BJ (cell line): ENCODE data around the gene MOXD1. TPM values are rescaled to one million over a fixed set of nuclear protein-coding genes. Genes with fewer than 3 reads are reported as not detected.

ENCODE experiments used
- CTCF ChIA-PET: fragments of 350-600 bp; formaldehyde crosslinking; extraction: SDS; loops from one replicate; lab custom pipeline; 2021; ENCODE audit warnings: antibody characterized with exemption, inconsistent platforms; lab: Yijun Ruan, JAX
- POLR2A ChIA-PET: fragments of 300-600 bp; sonication (Branson Sonifier 250); formaldehyde crosslinking; extraction: SDS; loops from one replicate; lab custom pipeline; 2021; ENCODE audit warnings: antibody characterized with exemption; lab: Charles Lee
- DNase-seq: peaks from one replicate; pipeline ENCODE4 v3.0.0-alpha.2; 2011; ENCODE audit warnings: low read depth
- H3K27me3 ChIP-seq: 2 replicates; pipeline ENCODE4 v1.6.0; 2011; ENCODE audit warnings: low read length; ENCODE audit not compliant: control insufficient read depth, insufficient read depth
- H3K36me3 ChIP-seq: 2 replicates; pipeline ENCODE4 v1.5.1; 2011; ENCODE audit warnings: low read length; ENCODE audit not compliant: control insufficient read depth, insufficient read depth
- H3K4me3 ChIP-seq: 2 replicates; pipeline ENCODE4 v1.5.1; 2011; ENCODE audit warnings: low read depth, mild to moderate bottlenecking, control low read depth, low read length
- polyA plus RNA-seq: library from polyadenylated mRNA; depleted of rRNA; stranded (reverse); fragments of >200 nt; gene quantifications from 2 replicates; pipeline ENCODE4 v1.2.3, GENCODE V29; 2011
- TF ChIP-seq, protein P1 (sequence below): IDR thresholded peaks from 2 replicates; pipeline ENCODE4 v1.5.1; 2011; ENCODE audit warnings: low read depth, mild to moderate bottlenecking, control low read depth, inconsistent platforms, low read length, moderate library complexity; ENCODE audit not compliant: insufficient read depth

Gene MOXD1
- polyA plus RNA-seq, 1 experiment = 71.3 TPM

DNA sequence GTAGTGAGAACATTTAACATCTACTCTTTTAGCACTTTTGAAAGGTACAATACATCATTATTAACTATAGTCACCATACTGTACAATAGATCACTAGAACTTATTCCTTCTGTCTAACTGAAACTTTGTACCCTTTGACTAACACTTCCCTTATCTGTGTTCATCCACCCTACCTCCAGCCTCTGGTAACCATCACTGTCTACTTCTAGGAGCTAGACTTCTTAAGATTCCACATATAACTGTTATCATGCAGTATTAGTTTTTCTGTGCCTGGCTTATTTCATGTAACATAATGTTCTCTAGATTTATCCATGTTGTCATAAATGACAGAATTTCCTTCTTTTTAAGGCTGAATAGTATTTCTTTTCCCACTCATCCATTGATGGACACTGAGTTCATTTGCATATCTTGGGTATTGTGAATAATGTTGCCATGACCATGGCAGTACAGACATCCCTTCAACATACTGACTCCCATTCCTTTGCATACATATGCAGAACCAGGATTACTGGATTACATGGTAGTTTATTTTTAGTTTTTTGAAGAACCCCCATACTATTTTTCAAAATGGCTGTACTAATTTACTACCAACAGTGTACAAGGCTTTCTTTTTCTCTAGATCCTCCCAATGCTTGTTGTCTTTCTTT is 135.7 kb downstream of the MOXD1 start:
- POLR2A ChIA-PET = no interaction called here
- no peaks in the 10 kb centered on the region for H3K27me3 ChIP-seq
- no peak for DNase-seq
- CTCF ChIA-PET = interaction anchor here (0.6 to 7.5 kb wide), 4 partner anchors 10 to 350 kb away, joined by 3 to 79 read pairs (median 8); no protein-coding TSS in a partner anchor
- H3K4me3 ChIP-seq = no peak overlapping the region
- H3K36me3 ChIP-seq = no peaks in the 10 kb centered on the region
- TF ChIP-seq, protein P1, sequence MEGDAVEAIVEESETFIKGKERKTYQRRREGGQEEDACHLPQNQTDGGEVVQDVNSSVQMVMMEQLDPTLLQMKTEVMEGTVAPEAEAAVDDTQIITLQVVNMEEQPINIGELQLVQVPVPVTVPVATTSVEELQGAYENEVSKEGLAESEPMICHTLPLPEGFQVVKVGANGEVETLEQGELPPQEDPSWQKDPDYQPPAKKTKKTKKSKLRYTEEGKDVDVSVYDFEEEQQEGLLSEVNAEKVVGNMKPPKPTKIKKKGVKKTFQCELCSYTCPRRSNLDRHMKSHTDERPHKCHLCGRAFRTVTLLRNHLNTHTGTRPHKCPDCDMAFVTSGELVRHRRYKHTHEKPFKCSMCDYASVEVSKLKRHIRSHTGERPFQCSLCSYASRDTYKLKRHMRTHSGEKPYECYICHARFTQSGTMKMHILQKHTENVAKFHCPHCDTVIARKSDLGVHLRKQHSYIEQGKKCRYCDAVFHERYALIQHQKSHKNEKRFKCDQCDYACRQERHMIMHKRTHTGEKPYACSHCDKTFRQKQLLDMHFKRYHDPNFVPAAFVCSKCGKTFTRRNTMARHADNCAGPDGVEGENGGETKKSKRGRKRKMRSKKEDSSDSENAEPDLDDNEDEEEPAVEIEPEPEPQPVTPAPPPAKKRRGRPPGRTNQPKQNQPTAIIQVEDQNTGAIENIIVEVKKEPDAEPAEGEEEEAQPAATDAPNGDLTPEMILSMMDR = no peak

DNA sequence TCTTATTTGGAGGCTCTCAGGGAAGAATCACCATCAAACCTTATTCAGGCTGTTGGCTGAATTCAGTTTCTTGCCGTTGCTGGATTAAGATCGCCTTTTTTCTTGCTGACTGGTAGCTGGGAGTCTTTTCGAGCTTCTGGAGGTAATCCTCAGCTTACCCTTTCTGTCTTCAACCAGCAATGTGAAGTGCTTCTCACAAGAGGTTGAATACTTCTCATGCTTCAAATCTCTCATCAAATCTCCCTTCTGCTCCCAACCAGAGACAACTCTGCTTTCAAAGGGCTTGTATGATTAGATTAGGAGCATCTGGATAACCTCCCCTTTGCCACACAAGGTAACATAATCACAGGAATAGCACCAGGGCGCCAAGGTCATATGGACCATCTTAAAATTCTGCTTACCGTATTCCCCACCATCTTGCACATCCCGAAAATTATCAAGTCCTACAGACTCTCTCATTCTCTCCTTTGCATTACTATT is 137.2 kb downstream of the MOXD1 start:
- DNase-seq = no peak
- H3K36me3 ChIP-seq = no peaks in the 10 kb centered on the region
- ChIA-PET POLR2A (no interaction called here), CTCF (interaction anchor here (1.5 to 8.8 kb wide), 3 partner anchors 15 to 349 kb away, joined by 8 to 118 read pairs (median 42); no protein-coding TSS in a partner anchor)
- TF ChIP-seq, protein P1 = no peak
- H3K27me3 ChIP-seq = no peaks in the 10 kb centered on the region
- H3K4me3 ChIP-seq = no peak overlapping the region

DNA sequence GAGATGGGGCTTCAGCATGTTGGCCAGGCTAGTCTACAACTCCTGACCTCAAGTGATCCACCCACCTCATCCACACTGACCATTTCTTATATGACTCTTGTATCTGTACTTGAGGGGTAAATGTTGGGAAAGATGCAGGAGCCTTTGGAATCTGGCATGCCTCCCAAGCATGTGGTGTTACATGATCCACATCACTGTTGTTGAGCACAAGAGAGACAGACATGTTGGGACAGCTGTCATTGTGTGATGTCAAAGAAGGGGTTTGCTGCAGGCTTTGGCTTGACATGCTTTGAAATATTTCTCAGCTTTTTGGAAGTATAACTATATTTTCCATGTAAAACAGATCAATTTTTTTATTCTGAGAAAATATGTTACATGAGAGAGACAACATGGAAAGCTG is 139.9 kb downstream of the MOXD1 start:
- no peaks in the 10 kb centered on the region for H3K27me3 ChIP-seq
- CTCF ChIA-PET = interaction anchor here (1.1 to 9.1 kb wide), 7 partner anchors 10 to 345 kb away, joined by 3 to 118 read pairs (median 37); no protein-coding TSS in a partner anchor
- TF ChIP-seq, protein P1 = no peak
- no peaks in the 10 kb centered on the region for H3K36me3 ChIP-seq
- POLR2A ChIA-PET = no interaction called here
- DNase-seq = no peak
- H3K4me3 ChIP-seq = no peak overlapping the region

DNA sequence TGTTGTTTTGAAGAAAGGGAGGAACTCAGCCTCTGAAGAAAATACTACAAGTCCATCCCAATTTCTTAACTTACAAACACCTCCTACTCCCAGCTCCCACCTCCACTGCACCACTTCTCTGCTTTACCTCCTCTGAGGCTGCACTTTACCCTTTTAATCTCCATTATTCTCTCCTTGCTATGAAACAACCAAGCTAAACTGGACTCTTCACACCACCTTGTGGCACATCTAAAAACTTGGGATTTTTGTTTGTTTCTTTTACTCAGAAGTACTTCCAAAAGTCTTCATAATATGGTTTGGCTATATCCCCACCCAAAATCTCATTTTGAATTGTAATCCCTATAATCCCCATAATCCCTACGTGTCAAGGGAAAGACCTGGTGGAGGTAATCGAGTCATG is 142.2 kb downstream of the MOXD1 start:
- DNase-seq = no peak
- POLR2A ChIA-PET = interaction anchor here (1.1 kb wide), 1 partner anchor 308 kb away, joined by 4 read pairs; the partner anchor contains the start of gene CCN2

DNA sequence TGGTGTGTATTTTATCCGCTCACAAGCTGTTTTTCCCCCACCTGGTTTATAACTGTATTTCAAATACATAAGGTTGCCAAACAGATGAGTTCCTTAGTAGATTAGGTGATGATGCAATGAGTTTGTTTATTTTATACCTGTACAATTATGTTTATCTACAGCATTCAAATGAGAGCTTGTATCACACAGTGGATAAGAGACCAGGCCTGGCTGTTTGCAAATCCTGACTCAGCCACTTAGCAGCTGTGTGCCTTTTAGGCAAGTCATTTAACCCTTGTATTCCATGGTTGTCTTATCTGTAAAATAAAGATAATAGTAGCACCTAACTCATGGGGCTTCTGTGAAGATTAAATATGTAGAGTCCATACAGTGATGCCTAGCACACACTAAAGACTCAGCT is 143.7 kb downstream of the MOXD1 start:
- H3K27me3 ChIP-seq = no peaks in the 10 kb centered on the region
- H3K4me3 ChIP-seq = no peak overlapping the region
- ChIA-PET POLR2A (no interaction called here), CTCF (interaction anchor here (1.0 to 9.1 kb wide), 8 partner anchors 10 to 341 kb away, joined by 3 to 118 read pairs (median 7); partner anchors contain the start of gene CCN2)
- DNase-seq = no peak
- TF ChIP-seq, protein P1 = no peak
- no peaks in the 10 kb centered on the region for H3K36me3 ChIP-seq

More for the DNA sequence above, 142.2 kb downstream of the MOXD1 start:
- Histone ChIP-seq H3K27me3 (no peaks in the 10 kb centered on the region), H3K4me3 (no peak overlapping the region), H3K36me3 (no peaks in the 10 kb centered on the region)
- TF ChIP-seq, protein P1 = peak; percentile 49
- CTCF ChIA-PET = interaction anchor here (0.6 to 9.1 kb wide), 26 partner anchors 9 to 1672 kb away, joined by 3 to 118 read pairs (median 5); partner anchors contain the start of gene CCN2
